Stimulated activated CD8-positive, alpha-beta memory T cell treated with anti-CD3 and anti-CD28 coated beads, Interleukin-12 subunit alpha, Interleukin-12 subunit beta, amount 100 ng/mL, for 1 hour (primary cell): ENCODE results near the gene ODAD4.

Experiments
- DNase-seq: peaks from one replicate; pipeline ENCODE4 v3.0.0-alpha.2; 2020; ENCODE audit warnings: low read depth

The ODAD4 gene

GRCh38 chr17:41971721-41972523, 41.5 kb downstream of the ODAD4 start:
- DNase-seq = no peak

DNA sequence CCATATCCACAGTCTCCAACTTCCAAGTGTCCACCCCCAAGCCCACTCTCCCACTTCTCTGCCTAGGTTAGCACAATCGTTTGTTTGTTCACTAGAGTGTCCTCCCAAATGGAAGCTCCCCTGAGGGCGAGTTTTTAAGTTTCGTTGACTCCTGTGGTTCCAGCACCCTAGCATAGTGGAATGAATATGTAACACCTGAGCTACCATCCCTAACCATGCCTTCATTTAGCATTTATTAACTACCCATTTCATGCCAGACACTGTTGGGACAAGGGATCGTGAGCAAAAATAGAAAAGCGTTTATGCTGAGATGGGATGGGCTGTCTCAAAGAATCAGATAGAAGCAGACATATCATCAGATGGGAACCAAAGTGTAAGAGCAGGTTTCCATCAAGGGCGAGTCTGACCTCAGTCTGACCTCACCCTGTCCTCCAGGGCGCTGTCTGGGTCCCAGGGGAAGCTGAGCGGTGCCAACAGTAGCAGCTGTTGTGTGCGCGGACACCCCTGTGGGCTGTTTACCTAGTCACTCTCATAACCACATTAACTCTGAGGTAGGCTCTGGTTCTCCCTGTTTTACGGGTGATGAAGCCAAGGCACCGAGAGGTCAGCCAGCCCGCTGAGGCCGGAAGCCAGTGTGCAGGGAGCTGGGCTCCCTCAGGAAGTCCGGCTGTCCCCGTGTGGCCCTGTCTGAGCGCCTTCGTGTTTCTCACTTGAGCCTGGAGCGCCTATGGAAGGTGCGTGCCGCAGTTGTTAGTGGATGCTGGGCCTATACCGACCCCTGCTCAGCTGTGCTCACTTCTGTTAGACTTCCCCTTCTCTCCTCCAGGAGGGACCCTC, 42.4 kb downstream of the ODAD4 start:
- DNase-seq = no peak

GRCh38 chr17:41973408-41973811, 43.0 kb downstream of the ODAD4 start:
- DNase-seq = no peak

DNA sequence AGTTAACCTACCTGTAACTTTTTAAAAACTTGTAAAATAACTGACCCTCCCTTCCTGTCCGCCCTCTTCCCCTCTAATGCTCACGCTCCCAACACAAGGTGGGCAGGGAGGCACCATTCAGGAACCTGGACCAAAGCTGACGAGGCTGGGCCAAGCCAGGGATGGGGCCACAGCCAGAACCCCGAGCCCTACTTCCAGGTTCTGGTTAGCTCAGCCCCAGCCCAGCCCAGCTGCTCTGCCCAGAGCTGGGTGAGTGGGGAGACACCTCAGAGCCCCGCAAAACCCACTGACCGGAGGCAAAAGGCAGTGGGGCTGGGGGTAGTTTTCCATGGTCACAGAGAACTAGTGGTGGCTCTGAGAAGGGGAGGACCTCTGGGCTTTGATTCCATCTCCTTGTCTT, 43.6 kb downstream of the ODAD4 start:
- no peak for DNase-seq

DNA sequence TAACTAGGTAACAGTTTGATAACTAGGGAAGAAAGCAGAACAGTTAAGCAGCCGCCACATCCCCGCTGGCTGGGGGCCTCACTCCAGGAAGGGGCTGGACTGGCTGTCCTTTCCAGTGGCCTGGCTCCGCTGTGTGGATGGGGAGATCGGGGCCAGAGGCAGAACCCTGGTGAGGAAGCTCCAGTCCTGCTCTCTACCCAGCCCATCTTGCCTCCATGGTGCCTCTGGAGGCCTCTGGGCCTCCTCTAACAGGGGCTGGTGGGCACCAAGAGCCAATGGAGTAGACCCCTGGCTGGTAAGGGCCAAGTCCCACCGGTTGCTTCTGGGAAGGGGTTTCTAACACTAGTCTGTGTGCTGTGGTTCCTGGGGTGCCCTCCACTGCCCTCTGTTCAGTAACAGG, 44.2 kb downstream of the ODAD4 start:
- no peak for DNase-seq

DNA sequence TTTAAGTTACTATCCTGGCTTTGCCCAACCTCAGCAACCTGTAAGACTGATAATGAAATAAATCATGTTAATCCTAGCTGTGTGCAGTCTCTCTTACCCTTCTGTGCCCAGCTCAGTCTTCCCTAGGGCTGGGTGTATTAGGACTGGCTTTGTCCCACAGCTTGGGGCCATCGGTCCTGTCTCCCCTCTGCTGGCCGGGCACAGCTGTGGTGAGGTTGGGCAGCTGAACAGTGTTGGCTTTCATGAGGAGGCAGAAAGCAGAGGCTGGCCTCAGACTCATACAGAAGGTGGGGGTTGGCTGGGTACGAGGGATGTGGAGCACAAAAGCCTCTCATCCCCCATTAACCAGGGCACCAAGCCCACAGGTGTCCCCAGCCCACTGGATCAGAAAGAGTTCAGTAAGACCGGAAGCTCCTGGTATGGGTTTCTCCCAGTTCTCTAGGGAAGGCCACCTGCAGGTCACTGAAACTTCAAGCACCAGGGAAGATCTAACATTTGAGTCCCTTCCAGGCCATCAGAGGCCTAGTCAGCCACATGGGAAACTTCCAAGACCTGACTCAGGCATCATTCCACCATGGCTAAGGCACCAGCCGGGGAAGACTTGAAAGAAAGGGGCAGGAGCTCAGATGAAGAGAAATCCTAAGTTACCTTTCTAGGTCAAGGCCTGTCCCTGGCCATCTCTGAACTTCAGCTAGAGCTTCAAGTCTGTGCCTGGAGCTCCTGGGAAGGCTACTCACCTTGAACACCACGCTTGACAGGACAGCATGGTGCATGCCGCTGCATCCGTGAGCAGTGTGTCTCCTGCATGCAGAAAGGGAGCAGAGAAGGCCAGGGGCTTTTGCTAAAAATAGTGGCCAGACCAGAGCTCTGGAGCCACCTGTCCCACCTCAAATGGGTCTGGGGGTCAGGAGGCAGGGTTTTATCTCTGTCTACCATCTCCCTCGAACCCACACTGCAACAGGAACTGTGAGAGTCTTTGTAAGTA, 45.0 kb downstream of the ODAD4 start:
- DNase-seq = no peak

DNA sequence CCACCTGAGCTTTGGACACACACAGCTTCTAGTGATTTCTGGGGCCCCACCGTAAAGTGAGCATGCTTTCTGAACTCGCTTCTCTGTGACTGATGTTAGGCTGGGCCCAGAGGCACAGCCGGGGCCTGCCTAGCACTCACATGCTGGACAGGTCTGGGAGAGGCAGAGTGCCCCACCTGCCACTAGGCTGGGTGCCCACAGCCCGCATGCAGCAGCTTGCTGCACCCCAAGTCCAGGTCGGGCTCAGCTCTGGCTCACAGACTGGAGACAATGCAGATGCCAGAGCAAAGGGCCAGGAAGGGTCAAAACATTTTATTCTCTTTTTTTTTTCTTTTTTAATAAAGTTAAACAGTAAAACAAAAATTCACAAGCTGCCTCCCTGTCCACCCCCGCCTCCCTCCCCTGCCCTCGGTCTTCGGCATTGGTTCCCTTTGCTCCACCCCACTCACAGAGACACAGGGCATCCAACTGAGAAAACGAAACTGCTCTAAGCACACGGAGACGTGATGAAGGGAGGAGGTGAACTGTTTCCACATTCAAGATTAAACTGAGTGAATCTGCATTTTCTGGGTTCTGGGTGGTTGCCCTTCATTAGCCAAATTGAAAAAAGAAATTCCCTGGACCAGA, 45.8 kb downstream of the ODAD4 start:
- no peak for DNase-seq

DNA sequence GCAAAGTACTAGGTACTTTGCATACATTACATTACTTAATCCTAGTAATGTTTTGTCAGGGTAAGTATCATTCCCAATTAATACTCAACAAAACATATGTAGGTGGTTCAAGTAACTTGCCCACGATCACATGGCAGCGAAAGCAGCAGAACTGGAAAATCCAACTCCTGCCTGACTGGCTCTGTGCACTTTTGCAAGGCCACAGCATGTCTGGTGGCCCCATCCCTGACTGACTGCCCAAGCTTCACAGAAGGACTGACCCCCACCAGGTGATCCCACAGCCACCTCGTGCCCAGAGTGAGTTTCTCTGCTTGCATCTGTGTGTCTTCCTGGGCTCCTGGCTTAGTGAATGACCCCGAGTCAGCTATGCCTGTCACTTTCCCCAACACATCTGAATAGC, 47.6 kb downstream of the ODAD4 start:
- DNase-seq = no peak

DNA sequence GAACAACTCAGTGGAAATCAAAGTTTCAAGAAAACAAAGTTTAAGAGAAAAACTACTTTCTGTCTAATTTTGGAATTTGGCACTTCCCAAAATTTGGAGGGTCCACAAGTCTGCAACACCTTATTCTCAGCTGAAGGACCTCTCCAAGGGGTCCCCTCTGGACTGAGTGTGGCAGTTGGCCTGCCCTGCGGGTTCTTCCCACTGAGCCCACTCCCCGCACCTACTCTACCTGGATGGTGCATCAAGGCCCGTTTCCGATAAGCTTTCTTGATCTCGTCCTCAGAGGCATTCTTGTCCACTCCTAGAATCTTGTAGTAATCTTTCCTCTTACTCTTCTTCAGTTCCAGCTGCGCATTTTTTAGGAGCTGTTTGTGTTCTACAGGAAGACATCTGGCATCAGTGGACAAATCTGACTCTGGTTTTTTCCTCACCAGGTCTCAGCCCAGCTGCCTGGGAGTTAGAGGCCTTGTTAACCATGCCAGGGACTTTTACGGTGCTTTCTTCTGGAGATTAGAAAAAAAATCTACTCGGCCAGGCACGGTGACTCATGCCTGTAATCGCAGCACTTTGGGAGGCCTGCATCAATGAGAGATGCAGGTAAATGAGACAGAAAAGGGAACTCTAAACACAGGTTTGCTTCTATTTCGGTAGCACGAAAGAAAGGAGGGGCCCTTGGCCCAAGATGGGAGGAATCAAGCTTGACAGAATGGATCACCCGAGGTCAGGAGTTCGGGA, 51.8 kb downstream of the ODAD4 start:
- no peak for DNase-seq

GRCh38 chr17:41984454-41984853, 54.0 kb downstream of the ODAD4 start:
- no peak for DNase-seq

DNA sequence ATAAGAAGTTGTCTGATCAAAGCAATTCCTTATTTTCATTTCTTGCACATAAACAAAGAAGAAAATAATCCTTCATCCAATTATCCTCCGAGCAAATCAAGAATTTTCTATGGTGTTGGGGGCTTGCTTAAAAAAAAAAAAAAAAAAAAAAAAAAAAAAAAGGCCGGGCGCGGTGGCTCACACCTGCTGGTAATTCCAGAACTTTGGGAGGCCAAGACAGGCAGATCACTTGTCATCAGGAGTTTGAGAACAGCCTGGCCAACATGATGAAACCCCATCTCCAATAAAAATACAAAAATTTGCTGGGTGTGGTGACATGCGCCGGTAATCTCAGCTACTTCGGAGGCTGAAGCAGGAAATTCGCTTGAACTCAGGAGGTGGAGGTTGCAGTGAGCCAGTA, 55.5 kb downstream of the ODAD4 start:
- DNase-seq = no peak

DNA sequence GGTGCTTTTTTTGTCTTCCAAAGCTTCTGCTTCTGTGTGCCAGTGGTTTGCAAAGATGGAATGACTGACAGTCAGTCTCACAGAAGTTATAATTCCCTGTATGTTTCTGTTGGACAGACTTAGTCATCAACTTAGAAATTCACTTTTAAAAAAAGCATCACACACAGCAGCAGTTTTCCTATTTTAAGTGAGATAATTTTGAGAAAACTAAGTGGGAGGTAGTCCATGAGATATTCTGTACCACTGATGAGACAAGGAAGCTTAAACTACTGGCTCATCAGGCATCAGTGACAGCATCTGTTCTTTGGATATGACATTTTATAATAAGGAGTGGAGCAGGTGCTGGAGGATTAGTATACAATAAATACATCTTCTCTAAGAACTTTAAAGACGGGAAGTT, 56.2 kb downstream of the ODAD4 start:
- DNase-seq = no peak

DNA sequence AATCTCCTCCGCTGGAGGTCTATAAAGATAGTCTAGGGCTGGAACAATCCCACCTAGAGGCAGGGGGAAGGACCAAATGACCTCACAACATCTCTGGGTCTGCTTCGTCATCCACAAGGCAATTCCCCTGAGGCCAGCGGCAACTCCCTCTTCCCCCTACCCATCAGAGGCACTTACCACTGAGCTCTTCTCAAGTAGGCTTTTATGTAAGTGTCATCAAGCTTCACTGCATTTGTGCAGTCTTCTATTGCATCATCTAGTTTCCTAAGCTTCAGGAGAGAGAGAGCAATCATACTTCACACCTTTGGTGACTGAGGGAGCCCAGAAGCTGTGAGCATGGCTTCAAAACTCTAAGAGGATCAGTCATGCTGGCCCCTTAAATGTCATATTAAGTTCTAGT, 57.2 kb downstream of the ODAD4 start:
- no peak for DNase-seq

DNA sequence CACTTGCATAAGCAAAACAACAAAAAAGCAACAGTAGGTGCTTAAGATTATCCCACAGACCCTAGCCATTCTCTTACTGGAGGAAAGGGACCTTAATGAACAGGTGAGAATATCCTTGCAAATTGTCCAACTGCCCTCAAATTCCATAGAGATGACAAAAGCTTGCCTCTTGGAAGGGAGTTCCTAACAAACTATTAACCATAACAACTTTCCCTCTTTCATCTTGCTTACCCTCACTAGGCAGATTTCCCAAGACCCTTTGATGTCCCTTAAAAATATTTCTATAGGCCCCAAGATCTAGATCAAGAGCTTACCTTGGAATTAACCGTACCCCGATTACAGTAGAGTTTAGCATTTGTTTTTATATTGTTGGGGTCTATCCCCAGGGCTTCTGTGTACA, 58.0 kb downstream of the ODAD4 start:
- DNase-seq = no peak

DNA sequence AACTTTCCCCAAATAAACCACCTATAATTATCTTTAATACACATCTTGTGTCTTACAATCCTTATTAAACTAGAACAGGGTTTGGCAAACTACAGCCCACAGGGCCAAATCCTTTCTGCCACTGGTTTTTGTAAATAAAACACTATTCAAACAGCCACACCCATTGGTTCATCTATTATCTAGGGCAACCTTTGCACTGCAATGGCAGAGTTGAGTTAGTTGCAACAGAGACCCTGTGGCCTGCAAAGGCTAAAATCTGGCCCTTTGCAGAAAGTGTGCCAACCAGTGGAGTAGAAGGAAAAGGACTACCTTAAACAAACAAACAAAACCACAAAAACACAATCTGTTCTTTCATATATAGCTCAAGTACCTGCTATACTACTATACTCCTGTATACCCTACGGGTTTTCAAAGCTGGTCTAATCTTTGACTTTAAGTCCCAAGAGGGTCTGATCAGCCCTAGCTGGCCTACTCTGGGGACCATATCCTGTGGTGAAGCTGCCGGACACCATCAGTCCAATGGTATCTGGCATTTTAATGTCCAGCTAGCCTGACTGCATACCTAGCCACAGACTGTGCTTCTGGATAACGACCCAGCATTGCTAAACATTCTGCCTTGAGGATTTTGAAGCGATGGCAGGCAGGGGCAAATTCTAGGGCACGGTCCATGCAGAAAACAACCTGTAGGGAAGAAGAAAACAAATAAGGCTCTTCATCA, 59.4 kb downstream of the ODAD4 start:
- no peak for DNase-seq

DNA sequence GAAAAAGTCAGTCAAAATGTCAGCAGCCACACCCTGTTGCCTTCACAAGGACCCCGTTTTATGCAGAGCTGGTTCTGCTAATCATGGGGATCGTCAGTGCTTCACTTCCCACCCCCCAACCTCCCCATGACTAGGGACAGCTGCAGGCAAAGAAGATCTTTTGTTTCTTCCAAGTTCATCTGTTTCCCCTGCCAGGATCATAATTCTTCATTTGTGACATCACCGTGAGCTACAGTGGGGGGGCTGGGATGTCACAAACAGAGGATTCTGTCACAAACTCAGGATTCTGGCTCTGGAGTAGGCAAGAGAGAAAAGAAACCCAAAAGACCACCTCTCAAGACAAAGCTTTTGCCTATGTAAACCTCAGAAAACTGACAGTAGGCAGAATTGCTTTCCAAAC, 62.2 kb downstream of the ODAD4 start:
- DNase-seq = no peak

- no peak for DNase-seq
These were observed 66.4 kb downstream of the ODAD4 start for GRCh38 chr17:41996855-41997164.

- no peak for DNase-seq
These were observed 68.1 kb downstream of the ODAD4 start for GRCh38 chr17:41998497-41998896.

DNA sequence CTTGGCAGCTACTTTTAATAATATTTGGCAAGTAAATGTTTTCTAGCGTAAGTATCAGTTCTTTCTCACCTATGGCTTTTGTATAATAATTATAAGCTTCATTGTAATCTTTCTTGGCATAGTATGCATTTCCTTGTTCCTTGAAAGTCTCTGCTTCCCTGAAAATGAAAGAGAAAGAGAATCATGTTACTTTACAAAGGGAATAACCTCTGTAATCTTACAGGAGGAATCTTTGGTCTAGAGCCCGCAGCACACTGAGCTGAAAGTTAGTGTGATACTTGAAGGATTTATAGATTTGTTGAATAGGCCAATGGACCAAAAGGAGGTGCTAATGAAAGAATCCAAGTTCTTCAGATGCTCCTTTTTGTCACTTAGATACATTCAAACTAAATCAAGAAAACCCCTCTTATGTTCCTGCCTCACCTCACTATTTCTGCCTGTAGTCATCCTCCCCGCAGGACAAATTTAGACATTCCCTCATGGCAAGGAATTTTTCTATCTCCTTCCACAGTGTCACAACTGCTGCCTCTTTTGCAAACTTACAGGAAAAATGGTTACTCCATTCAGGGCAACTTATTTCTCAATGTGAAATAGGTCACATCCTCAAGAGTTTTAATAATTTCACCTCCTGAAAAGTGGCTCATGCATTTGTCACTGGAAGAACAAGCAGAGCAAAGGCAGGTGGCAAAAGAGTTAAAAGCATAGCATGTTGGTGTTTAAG, 70.2 kb downstream of the ODAD4 start:
- no peak for DNase-seq

DNA sequence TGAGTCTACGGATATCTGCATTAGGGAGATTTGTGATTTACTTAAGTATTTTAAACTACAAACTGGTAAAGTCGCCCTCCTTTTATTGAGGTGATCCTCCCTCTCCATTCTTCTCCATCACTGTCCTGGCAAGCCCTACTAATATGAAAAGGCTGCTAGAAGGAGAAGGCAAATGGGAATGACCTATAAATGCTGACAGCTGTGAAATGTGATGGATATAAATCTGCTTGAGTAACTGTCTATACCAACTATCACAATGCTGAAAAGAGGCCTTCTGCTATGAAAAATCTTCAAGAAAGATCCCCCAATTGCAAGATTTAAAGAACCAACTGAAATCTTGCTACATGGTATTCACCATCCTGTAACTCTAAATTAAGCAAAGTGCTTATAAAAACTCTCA, 71.3 kb downstream of the ODAD4 start:
- DNase-seq = no peak
